CD1c-positive myeloid dendritic cell (primary cell): Measurements from ENCODE around the gene NTM.
A peak's percentile ranks its signal among the peaks of the same experiment; 100 is the strongest.

Experiments
- DNase-seq: peaks from one replicate; pipeline ENCODE4 v3.0.0-alpha.2; 2016; ENCODE audit errors: extremely low spot score

Gene NTM

GRCh38 chr11:131644204-131644795 is 273.9 kb downstream of the NTM start:
- no peak for DNase-seq

GRCh38 chr11:131645237-131645636 is 274.8 kb downstream of the NTM start:
- DNase-seq: no peak

GRCh38 chr11:131649856-131650255 is 279.4 kb downstream of the NTM start:
- DNase-seq: no peak

GRCh38 chr11:131652231-131652630 is 281.8 kb downstream of the NTM start:
- no peak for DNase-seq

- DNase-seq: no peak
Measured at GRCh38 chr11:131653260-131653659, 282.8 kb downstream of the NTM start.

GRCh38 chr11:131654849-131655248 is 284.4 kb downstream of the NTM start:
- DNase-seq: no peak

- no peak for DNase-seq
Measured at GRCh38 chr11:131656179-131656838, 285.9 kb downstream of the NTM start.

GRCh38 chr11:131656839-131657211 is 286.4 kb downstream of the NTM start:
- no peak for DNase-seq

- DNase-seq: no peak
Measured at GRCh38 chr11:131658414-131658813, 288.0 kb downstream of the NTM start.

- DNase-seq: peak; percentile 1
Measured at GRCh38 chr11:131658952-131659351, 288.5 kb downstream of the NTM start.

GRCh38 chr11:131659931-131660330 is 289.5 kb downstream of the NTM start:
- DNase-seq: no peak

- DNase-seq: no peak
Measured at GRCh38 chr11:131661132-131661531, 290.7 kb downstream of the NTM start.

- DNase-seq: no peak
Measured at GRCh38 chr11:131662317-131662972, 292.0 kb downstream of the NTM start.

GRCh38 chr11:131662993-131663392 is 292.6 kb downstream of the NTM start:
- DNase-seq: no peak

GRCh38 chr11:131663405-131664200 is 293.2 kb downstream of the NTM start:
- DNase-seq: no peak

GRCh38 chr11:131664293-131664692 is 293.9 kb downstream of the NTM start:
- DNase-seq: no peak

GRCh38 chr11:131664816-131665215 is 294.4 kb downstream of the NTM start:
- DNase-seq: no peak

- no peak for DNase-seq
Measured at GRCh38 chr11:131665344-131665968, 295.0 kb downstream of the NTM start.

- DNase-seq: no peak
Measured at GRCh38 chr11:131666006-131666405, 295.6 kb downstream of the NTM start.

GRCh38 chr11:131666617-131667016 is 296.2 kb downstream of the NTM start:
- no peak for DNase-seq

- no peak for DNase-seq
Measured at GRCh38 chr11:131667566-131667965, 297.2 kb downstream of the NTM start.
